ENCODE data around the gene POLR1A.

- no peak for TF ChIP-seq EZH2phosphoT487 (IDR thresholded peaks at IDR 0.05; ENCODE audit: borderline replicate concordance, low read length)
- no peak for TF ChIP-seq CTCF (IDR thresholded peaks at IDR 0.05; ENCODE audit: low read depth, low read length, poor library complexity, severe bottlenecking)
Observed at GRCh38 chr2:86123328-86123925, 17.7 kb upstream of the POLR1A start.
